ELR (cell line): ENCODE data around the gene FOXP1.

Experiments used
- DNase-seq: peaks from one replicate; pipeline ENCODE4 v3.0.0-alpha.2; 2015; ENCODE audit warnings: low read depth

The FOXP1 gene

DNA sequence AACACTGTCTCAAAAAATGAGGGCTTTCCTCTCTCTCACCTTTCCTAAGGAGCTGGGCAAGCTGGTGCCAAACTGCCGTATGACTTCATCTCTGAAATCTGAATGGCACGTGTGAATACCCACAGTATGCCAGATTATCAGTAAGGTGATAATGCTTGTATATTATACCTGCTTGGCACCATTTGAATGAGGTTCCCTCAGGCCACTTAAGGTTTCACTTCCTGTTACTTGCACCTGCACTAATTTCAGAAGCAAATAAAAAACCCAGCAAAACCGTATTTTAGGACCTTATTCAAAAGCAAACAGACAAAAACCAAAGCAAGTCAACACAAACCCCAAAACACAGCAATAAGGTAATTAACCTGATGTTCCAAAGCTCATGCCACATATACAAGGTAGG is 19.7 kb downstream of the FOXP1 start:
- DNase-seq = no peak

DNA sequence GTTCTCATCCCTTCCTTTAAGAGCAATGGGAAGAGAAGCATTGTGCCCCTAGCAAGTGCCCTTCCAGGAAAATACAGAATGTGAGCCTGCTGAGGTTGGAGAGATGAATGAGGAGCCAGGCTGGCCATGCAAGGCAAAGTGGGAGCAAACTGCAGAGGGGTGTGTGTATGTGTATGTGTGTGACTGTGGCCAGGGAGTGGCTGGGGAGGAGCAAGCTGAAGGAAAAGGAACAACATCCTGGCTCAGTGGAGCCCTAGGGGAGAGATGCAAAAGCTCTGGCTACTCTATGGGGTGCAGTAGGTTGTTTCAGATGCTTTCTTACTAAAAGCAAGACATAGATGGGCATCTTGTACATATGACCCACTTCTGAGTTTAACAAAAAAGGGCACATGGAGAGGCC is 20.6 kb downstream of the FOXP1 start:
- DNase-seq = no peak

- DNase-seq = peak; percentile 53
These were observed 22.9 kb downstream of the FOXP1 start for GRCh38 chr3:71560665-71561064.

DNA sequence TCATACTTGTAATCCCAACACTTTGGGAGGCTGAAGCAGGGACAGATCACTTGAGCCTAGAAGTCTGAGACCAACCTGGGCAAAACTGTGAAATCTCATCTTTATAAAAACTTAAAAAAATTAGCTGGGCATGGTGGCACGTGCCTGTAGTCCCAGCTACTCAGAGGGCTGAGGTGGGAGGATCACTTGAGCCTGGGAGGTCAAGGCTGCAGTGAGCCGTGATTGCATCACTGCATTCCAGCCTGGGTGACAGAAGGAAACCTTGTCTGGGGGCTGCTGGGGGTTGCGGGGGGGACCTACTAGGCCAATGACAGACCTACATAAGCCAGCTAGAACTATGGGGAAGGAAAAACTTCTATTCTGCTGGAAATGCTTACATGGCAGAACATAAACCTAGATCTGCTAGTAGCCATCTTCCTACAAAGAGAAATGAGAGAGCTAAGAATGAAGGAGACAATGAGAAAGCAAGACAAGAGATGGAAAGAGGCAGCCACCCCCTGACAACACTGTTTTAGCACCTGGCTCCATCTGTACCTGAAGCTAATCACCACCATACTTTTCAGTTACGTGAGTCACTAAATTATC is 23.9 kb downstream of the FOXP1 start:
- no peak for DNase-seq

- DNase-seq = no peak
These were observed 24.5 kb downstream of the FOXP1 start for GRCh38 chr3:71559021-71559420.

DNA sequence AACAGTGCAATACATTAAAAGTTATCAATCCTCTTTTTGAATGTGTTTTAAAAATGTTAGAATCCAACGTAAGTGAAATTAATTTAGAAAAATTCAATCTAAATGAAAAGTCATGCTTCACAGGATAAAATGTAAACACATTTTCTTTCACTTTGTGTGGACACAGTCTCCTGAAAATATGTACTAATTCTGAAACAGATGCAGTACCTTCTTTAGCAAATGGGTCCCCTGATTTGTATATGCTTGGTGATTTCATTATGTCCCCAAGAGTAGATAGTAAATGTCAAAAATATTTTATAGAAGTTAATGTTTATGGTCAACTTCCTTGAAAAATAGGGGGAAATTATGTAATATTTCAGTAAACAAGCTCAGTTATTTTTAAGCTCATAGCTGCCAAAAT is 28.9 kb downstream of the FOXP1 start:
- no peak for DNase-seq

GRCh38 chr3:71551311-71551919 is 32.1 kb downstream of the FOXP1 start:
- peak; percentile 75 for DNase-seq

DNA sequence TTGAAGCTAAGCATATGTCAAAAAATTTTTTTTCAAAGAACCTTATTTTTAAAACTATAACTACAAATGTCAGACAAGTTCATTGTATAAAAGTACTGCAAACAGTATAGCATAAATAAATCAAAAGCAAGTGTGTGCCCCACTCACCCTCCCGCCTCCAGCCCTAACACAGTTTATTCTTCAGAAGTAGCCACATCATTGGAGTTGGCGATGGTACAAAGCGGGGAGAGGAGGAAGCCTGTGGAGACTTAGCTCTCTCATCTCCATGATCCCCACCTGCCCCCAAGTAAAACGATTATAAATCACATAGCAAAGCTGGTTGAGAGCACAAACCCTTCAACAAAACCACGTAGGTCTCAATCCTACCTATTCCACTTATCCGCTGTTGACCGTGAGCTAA is 33.6 kb downstream of the FOXP1 start:
- DNase-seq = no peak

DNA sequence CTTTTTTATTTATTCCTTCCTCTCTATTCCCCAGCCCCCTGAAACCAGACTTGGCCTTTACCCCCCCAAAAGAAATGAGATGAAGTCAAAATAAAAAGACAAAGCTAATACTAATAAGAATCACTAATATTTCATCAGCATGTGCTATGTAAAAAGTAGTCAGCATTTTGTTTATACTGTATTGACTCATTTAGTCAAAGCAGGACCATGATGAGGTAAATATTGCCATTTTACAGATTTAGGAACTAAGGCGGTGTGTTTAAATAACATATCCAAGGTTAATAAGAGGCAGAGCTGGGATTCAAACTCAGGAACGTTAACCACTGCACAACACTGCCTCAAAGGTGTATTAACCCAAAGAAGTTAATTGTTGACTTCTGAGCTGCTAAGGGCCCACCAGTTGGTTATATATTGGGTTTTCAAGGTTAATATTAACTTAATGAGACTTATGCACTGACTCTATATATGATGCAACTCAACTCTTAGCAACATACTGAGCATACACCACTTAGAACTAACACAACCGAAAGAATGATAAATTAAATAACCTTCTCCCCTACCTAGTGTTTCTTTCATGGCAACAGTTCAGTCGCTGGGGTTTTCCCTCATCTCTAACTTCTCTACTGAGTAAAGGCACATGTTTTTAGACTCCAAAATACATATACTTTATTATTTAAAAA is 34.7 kb downstream of the FOXP1 start:
- no peak for DNase-seq

DNA sequence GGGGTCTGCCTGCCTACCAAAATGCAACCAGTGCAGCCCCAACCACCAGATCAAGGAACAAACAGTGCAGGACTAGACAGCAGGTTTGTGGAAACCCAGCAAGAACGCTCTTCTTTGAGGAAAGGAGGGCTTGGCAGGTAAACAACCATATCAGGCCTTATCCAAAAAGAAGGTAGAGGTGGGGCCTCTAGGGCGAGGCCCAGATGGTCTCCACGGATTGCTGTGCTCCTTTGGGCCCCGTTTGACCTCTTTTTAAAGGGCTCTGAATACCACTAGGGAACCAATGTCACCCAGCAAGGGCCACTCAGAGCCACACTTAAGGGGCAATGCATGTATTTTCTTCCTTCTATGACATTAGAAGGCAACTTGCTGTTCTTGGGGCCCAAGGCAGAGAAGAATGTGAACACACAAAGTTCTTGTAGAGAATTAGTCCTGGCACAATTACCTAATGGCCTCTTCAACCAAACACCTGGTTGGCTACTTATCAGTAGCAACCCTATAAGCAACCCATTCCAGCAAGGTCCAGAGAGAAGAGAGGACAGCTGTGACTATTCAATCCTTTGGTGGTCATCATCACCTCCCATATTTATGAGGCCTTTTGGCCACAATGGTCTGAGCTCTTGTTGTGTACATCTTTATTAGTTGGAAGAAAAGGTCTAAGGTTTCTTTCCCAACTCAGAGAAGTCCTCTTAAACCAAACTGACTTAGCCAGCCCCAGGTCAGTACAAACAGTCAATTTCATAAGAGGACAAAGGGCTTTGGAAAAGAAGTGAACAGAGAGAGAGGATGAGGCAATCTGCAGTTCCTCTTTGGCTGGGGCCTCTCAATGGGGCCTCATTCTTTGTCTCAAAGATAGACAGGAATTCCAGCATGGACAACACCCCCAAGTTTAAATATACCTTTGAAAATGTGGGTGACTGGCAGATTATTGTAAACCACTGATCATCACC is 36.0 kb downstream of the FOXP1 start:
- DNase-seq = no peak

DNA sequence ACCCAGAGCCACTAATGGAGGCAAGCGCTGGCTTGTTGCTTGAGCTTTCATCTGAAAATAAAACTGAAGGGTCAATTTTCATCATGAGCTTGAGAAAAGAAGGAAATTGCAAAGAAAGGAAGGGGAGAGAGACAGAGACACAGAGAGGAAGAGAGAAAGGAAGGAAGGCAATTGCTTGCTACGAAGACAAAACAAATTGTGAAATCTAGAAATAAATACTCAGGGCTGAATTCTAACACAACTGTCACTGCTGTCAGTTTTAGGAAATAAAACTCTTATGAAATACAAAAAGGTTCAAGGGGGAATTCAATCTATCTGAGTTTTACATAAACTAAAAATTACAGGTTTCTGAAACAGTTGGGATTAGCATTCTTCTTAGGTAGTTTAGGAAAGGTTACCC is 36.7 kb downstream of the FOXP1 start:
- DNase-seq = no peak

- no peak for DNase-seq
These were observed 38.2 kb downstream of the FOXP1 start for GRCh38 chr3:71545330-71545729.

GRCh38 chr3:71543371-71544016 is 40.0 kb downstream of the FOXP1 start:
- DNase-seq = no peak

- peak; percentile 82 for DNase-seq
These were observed 40.8 kb downstream of the FOXP1 start for GRCh38 chr3:71542521-71543370.

DNA sequence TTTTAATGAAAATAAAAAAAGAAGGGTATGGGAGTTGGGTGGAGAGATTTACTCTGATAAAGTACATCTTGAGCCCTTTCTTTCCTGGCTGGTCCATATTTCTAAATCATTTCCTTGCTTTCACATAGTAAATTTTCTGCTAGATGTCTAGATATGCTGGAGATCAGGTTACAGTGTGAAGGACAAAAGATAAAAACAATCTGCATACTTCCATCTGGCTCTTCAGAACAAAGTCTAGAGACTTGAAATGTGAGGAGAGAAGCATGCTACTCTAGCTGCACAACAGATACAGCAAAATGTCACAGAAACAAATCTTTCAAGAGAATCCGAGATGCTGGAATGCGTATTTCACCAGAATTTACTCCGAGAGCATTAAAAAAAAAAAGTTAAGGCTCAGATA is 42.2 kb downstream of the FOXP1 start:
- DNase-seq = no peak

- peak; percentile 92 for DNase-seq
These were observed 46.3 kb downstream of the FOXP1 start for GRCh38 chr3:71537211-71537611.

GRCh38 chr3:71536376-71536965 is 47.1 kb downstream of the FOXP1 start:
- peak; percentile 84 for DNase-seq

GRCh38 chr3:71533588-71533987 is 49.9 kb downstream of the FOXP1 start:
- no peak for DNase-seq

- DNase-seq = peak; percentile 69
These were observed 50.7 kb downstream of the FOXP1 start for GRCh38 chr3:71532639-71533395.
